Choroid plexus epithelial cell (primary cell): ENCODE measurements around the gene TMA7B.
A peak's percentile ranks its signal among the peaks of the same experiment; 100 is the strongest.

Experiments used
- DNase-seq: peaks from one replicate; pipeline ENCODE4 v3.0.0-alpha.2; 2010; ENCODE audit warnings: low read depth
- H3K4me3 ChIP-seq: 2 replicates; pipeline ENCODE4 v1.5.1; 2011; ENCODE audit warnings: low read depth, mild to moderate bottlenecking, control low read depth, low read length, moderate library complexity
- CTCF ChIP-seq: conservative IDR thresholded peaks from 2 replicates; pipeline ENCODE4 v1.5.1; 2011; ENCODE audit warnings: low read depth, mild to moderate bottlenecking, control low read depth, inconsistent platforms, low read length, moderate library complexity

TMA7B gene

GRCh38 chr22:39925909-39926679, 34.1 kb upstream of the TMA7B start:
- H3K4me3 ChIP-seq: no peak overlapping the region
- no peak for DNase-seq
- TF ChIP-seq CTCF: no peak

GRCh38 chr22:39926753-39927152, 33.4 kb upstream of the TMA7B start:
- H3K4me3 ChIP-seq: no peak overlapping the region
- no peak for DNase-seq
- TF ChIP-seq CTCF: no peak

DNA sequence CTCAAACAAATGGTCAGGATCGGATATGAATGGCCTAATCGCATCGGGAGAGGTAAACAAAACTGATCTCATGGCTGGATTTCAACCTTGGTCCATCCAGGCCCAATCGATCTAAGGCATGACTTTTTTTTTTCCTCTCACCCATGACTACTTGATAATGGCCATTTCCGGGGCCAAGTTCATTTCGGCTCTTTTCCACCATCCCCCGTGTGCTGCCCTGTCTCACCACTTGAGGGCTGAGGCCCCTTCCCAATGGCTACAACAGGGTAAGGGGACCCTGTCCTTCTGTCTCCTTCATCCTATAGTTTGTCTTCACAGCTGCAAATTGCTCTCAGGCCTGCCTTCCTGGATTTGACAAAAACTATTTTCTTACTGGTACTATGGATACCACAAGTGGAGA, 32.7 kb upstream of the TMA7B start:
- no peak overlapping the region for H3K4me3 ChIP-seq
- no peak for DNase-seq
- TF ChIP-seq CTCF: peak; percentile 18

DNA sequence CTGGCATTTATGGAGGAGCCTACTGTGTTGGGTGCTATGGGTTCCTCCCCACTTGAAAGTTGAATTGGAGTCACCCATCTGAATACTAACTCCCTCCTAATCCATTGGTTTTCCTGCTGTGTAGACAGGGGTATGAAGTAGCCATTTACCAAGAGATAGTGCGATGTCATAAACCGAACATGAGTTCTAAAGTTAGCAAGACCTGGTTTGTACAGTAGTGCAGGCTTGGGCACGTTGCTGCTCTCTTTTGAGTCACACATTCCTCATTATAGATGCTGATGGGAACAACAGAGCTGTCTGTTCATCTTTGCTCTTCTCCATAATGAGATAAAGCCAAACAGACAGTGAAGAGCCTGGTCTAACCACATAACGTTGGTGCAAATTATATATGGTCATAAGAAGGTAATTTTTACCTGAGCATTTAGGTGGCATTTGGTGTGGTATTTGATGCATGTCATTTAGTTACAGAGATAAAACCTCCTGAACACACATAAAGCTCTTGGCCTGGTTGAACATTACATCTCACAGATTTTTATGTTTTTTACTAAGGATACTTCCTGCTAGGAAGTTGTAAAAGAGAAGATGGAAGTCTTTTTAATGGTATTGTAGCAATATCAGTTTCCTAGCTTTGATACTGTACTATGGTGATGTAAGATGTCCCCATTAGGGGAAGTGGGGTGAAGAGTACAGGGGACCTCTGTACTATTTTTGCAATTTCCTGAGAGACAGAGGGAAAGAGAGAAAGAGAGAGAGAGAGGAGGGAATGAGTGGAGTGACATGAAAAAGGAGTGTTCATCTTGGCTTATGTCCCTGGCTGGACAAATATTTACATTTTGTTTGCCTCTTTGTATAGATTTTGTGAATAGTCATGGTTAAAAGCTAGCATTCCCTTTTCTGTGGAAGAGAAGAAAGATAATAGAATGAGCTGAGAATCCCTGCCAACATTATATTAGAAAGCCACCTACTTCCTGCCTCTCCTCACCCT, 31.4 kb upstream of the TMA7B start:
- no peak for DNase-seq
- no peak for TF ChIP-seq CTCF

GRCh38 chr22:39931251-39931650, 28.9 kb upstream of the TMA7B start:
- no peak for DNase-seq
- no peak overlapping the region for H3K4me3 ChIP-seq
- TF ChIP-seq CTCF: no peak

More for the DNA sequence above, 31.4 kb upstream of the TMA7B start:
- H3K4me3 ChIP-seq: no peak overlapping the region

- no peak for TF ChIP-seq CTCF
- DNase-seq: no peak
- H3K4me3 ChIP-seq: no peak overlapping the region
Measured at GRCh38 chr22:39932166-39932565, 28.0 kb upstream of the TMA7B start.
